Spleen (tissue), 11 donors: Measurements from ENCODE around the gene TBC1D22A. TPM values are rescaled to one million over a fixed set of nuclear protein-coding genes. Genes with fewer than 3 reads are reported as not detected.

ENCODE experiments used
- DNase-seq: peaks from one replicate; pipeline ENCODE4 v3.0.0-alpha.2; 2020
- H3K27ac ChIP-seq, 8 donors: fragments of 200-600 bp; sonication (generic) in 7 of 8; 1 replicate in 4 of 8; 2 replicates in 4 of 8; pipeline versions ENCODE4 v1.5.0 to v1.8.0; 2016 to 2021; ENCODE audit warnings: inconsistent platforms in 4 of 8, mild to moderate bottlenecking in 4 of 8, moderate library complexity in 1 of 8
- H3K27me3 ChIP-seq, 7 donors: fragments of 200-600 bp; sonication (generic) in 6 of 7; replicated peaks in 1 of 7; 1 replicate in 4 of 7; 2 replicates in 3 of 7; pipeline versions ENCODE4 v1.5.0 to v1.8.0; 2016 to 2021; ENCODE audit warnings: inconsistent platforms in 3 of 7, mild to moderate bottlenecking in 1 of 7
- H3K36me3 ChIP-seq, 6 donors: fragments of 200-600 bp; sonication (generic) in 5 of 6; 1 replicate in 4 of 6; 2 replicates in 2 of 6; pipeline versions ENCODE4 v1.5.0 to v1.8.0; 2016 to 2021; ENCODE audit warnings: inconsistent platforms in 2 of 6
- H3K4me1 ChIP-seq, 6 donors: fragments of 200-600 bp; sonication (generic) in 5 of 6; 1 replicate in 3 of 6; 2 replicates in 3 of 6; pipeline versions ENCODE4 v1.5.0 to v1.8.0; 2016 to 2021; ENCODE audit warnings: inconsistent platforms in 3 of 6
- H3K4me3 ChIP-seq, 8 donors: fragments of 200-600 bp; sonication (generic) in 7 of 8; 1 replicate in 4 of 8; 2 replicates in 4 of 8; pipeline versions ENCODE4 v1.5.0 to v1.8.0; 2016 to 2021; ENCODE audit warnings: inconsistent platforms in 4 of 8, mild to moderate bottlenecking in 4 of 8, moderate library complexity in 2 of 8
- H3K9me3 ChIP-seq, 8 donors: fragments of 200-600 bp; sonication (generic) in 7 of 8; 1 replicate in 4 of 8; 2 replicates in 4 of 8; pipeline versions ENCODE4 v1.5.0 to v1.8.0; 2016 to 2021; ENCODE audit warnings: inconsistent platforms in 4 of 8
- CTCF ChIP-seq, 11 experiments: fragments of 200-600 bp in 7 of 11; fragments of 450-650 bp in 4 of 11; sonication (generic) in 4 of 11; IDR thresholded peaks in 8 of 11; conservative IDR thresholded peaks in 3 of 11; 1 replicate in 7 of 11; 2 replicates in 4 of 11; pipeline versions ENCODE4 v1.4.0 to v1.8.0; 2016 to 2021; ENCODE audit warnings: antibody characterized with exemption in 11 of 11, inconsistent platforms in 4 of 11, mild to moderate bottlenecking in 1 of 11
- POLR2A ChIP-seq, 3 donors: fragments of 450-650 bp; IDR thresholded peaks; one replicate each; pipeline ENCODE4 v1.5.1; 2017; ENCODE audit warnings: antibody characterized with exemption in 3 of 3, mild to moderate bottlenecking in 1 of 3
- POLR2AphosphoS5 ChIP-seq, 3 donors: sonication (generic); formaldehyde crosslinking; IDR thresholded peaks; one replicate each; pipeline ENCODE4 v1.5.1; 2017; ENCODE audit warnings: antibody characterized with exemption in 3 of 3
- WGBS, 5 donors: extraction: QIAGEN DNeasy Blood & Tissue Kit in 3 of 5; methylation state at CpG; one replicate each; pipeline versions ENCODE4 v1.1.5 to v1.1.7; 2013 to 2018; 5-methylcytosine and 5-hydroxymethylcytosine counted together
- intact Hi-C: fragments of 100-400 bp; cut with DNase I; formaldehyde crosslinking; loops from one replicate; pipeline ENCODE4 v1.15.0; 2023; ENCODE audit warnings: low total_unique reads
- polyA plus RNA-seq, 3 donors: library from polyadenylated mRNA; stranded (reverse); fragments of 200-250 nt; gene quantifications; one replicate each; pipeline ENCODE4 v1.2.1, GENCODE V29; 2013
- total RNA-seq, 7 donors: library from RNA; depleted of rRNA in 3 of 7; stranded (reverse); fragments of >200 nt in 3 of 7; fragmentation: NEBNext Ultra II Directional in 4 of 7; extraction: Animal tissue kit (Norgen Biotek cat#: 25700) in 4 of 7; gene quantifications; one replicate each; pipeline versions ENCODE4 v1.1.0 to v1.2.1, GENCODE V29; 2016 to 2021
- donor health status: healthy with polysubstance abuse.
- donor health status: DM: no; HTN: no; CAD: no; lungs with moderate emphysema.
- donor health status: DM: no; HTN: no; CAD: no.
- donor health status: Bipolar disorder and iron deficiency.
- donor health status: healthy.
- donor health status: DM: no; HTN: no; CAD: no.
- donor health status: DM: yes; HTN: yes; CAD: no.

Gene TBC1D22A
- total and polyA plus RNA-seq, 10 donors, result 17.2 to 66.9 (median 49.6) TPM

GRCh38 chr22:47173535-47174021 lies 411.1 kb downstream of the TBC1D22A start:
- 89 to 99% (median 90%) methylated on average over 12 to 17 of the region's 17 CpGs for WGBS, 5 donors
- Histone ChIP-seq H3K36me3 (peaks cover 0 to 78% (median 22%) of the 10 kb centered on the region in 6 donors), H3K27me3 (no peaks in the 10 kb centered on the region), H3K9me3 (peaks cover 0 to 5% (median 0%) of the 10 kb centered on the region in 8 donors), H3K27ac (no peak overlapping the region), H3K4me3 (no peak overlapping the region), H3K4me1 (peaks cover 0 to 19% (median 0%) of the 10 kb centered on the region in 6 donors)
- peak; percentile 64 for DNase-seq
- intact Hi-C loops, result no loop called here
- no peak for TF ChIP-seq POLR2AphosphoS5 (IDR thresholded peaks at IDR 0.05)
- no peak for TF ChIP-seq POLR2A (IDR thresholded peaks at IDR 0.05)
- TF ChIP-seq CTCF (IDR thresholded peaks at IDR 0.05 in 8 of 11, conservative IDR thresholded peaks at IDR 0.05 in 3 of 11), result no peak

- 95 to 98% (median 95%) methylated on average over 15 to 21 of the region's 21 CpGs for WGBS, 5 donors
- H3K9me3 ChIP-seq, result peaks cover 0 to 5% (median 0%) of the 10 kb centered on the region in 8 donors
- peak; percentile 56 for DNase-seq
- no peaks in the 10 kb centered on the region for H3K27me3 ChIP-seq
- H3K4me3 ChIP-seq, result no peak overlapping the region
- TF ChIP-seq CTCF (IDR thresholded peaks at IDR 0.05 in 8 of 11, conservative IDR thresholded peaks at IDR 0.05 in 3 of 11), result no peak
- TF ChIP-seq POLR2A (IDR thresholded peaks at IDR 0.05), result no peak
- no peak for TF ChIP-seq POLR2AphosphoS5 (IDR thresholded peaks at IDR 0.05)
- peak overlapping the region in 2 of 8 donors; percentile 48 to 61 for H3K27ac ChIP-seq
- H3K36me3 ChIP-seq, result peaks cover 0 to 73% (median 17%) of the 10 kb centered on the region in 6 donors
- H3K4me1 ChIP-seq, result peaks cover 0 to 19% (median 0%) of the 10 kb centered on the region in 6 donors
- intact Hi-C loops, result no loop called here
These were observed 411.6 kb downstream of the TBC1D22A start for GRCh38 chr22:47174096-47174495.

GRCh38 chr22:47174671-47175112 lies 412.2 kb downstream of the TBC1D22A start:
- H3K27me3 ChIP-seq, result no peaks in the 10 kb centered on the region
- H3K36me3 ChIP-seq, result peaks cover 0 to 67% (median 15%) of the 10 kb centered on the region in 6 donors
- peaks cover 0 to 19% (median 0%) of the 10 kb centered on the region in 6 donors for H3K4me1 ChIP-seq
- H3K27ac ChIP-seq, result peak overlapping the region in 4 of 8 donors; percentile 43 to 63 (median 54)
- DNase-seq, result peak; percentile 68
- TF ChIP-seq POLR2A (IDR thresholded peaks at IDR 0.05) (no peak), POLR2AphosphoS5 (IDR thresholded peaks at IDR 0.05) (peak in 1 of 3 donors; percentile 50)
- WGBS, 5 donors, result 75 to 87% (median 84%) methylated on average over 12 to 14 of the region's 14 CpGs
- H3K9me3 ChIP-seq, result peaks cover 0 to 5% (median 0%) of the 10 kb centered on the region in 8 donors
- H3K4me3 ChIP-seq, result no peak overlapping the region
- intact Hi-C loops, result no loop called here

- Histone ChIP-seq H3K36me3 (peaks cover 0 to 60% (median 15%) of the 10 kb centered on the region in 6 donors), H3K4me1 (peaks cover 0 to 19% (median 0%) of the 10 kb centered on the region in 6 donors), H3K9me3 (peaks cover 0 to 5% (median 0%) of the 10 kb centered on the region in 8 donors), H3K27ac (peak overlapping the region in 4 of 8 donors; percentile 43 to 63 (median 54)), H3K27me3 (no peaks in the 10 kb centered on the region), H3K4me3 (no peak overlapping the region)
- peak; percentile 67 for DNase-seq
- TF ChIP-seq CTCF (IDR thresholded peaks at IDR 0.05 in 8 of 11, conservative IDR thresholded peaks at IDR 0.05 in 3 of 11) (no peak), POLR2AphosphoS5 (IDR thresholded peaks at IDR 0.05) (peak in 1 of 3 donors; percentile 33)
- intact Hi-C loops, result no loop called here
- 75 to 91% (median 84%) methylated on average over 32 to 38 of the region's 38 CpGs for WGBS, 5 donors
These were observed 412.9 kb downstream of the TBC1D22A start for GRCh38 chr22:47175151-47176025.
